ENCODE data around the gene IL17F.

IL17F gene

GRCh38 chr6:52241819-52242218, 2.5 kb downstream of the IL17F start:
- Histone ChIP-seq H3K4me3 (ENCODE audit: low read length) (no peak overlapping the region), H3K4me1 (ENCODE audit: control insufficient read depth, insufficient read depth, low read length) (no peaks in the 10 kb centered on the region), H3K9me3 (replicated peaks; ENCODE audit: low read length) (no peaks in the 10 kb centered on the region), H3K9ac (ENCODE audit: low read depth, low read length) (no peak overlapping the region), H3K27me3 (ENCODE audit: control insufficient read depth, insufficient read depth, low read length) (peaks cover 42% of the 10 kb centered on the region), H3K4me2 (ENCODE audit: low read length) (no peak overlapping the region), H3K36me3 (ENCODE audit: insufficient read depth, low read length) (no peaks in the 10 kb centered on the region)

GRCh38 chr6:52233975-52234823, 10.1 kb downstream of the IL17F start:
- no peak overlapping the region for H3K9ac ChIP-seq (ENCODE audit: low read depth, low read length)
- peak overlapping the region; percentile 27 for H3K4me2 ChIP-seq (ENCODE audit: low read length)
- no peaks in the 10 kb centered on the region for H3K9me3 ChIP-seq (replicated peaks; ENCODE audit: low read length)
- peaks cover 4% of the 10 kb centered on the region for H3K4me1 ChIP-seq (ENCODE audit: control insufficient read depth, insufficient read depth, low read length)
- no peak overlapping the region for H3K4me3 ChIP-seq (ENCODE audit: low read length)
- no peaks in the 10 kb centered on the region for H3K36me3 ChIP-seq (ENCODE audit: insufficient read depth, low read length)
- peaks cover 18% of the 10 kb centered on the region for H3K27me3 ChIP-seq (ENCODE audit: control insufficient read depth, insufficient read depth, low read length)

- no peak overlapping the region for H3K4me3 ChIP-seq (ENCODE audit: low read length)
Observed at GRCh38 chr6:52233005-52233404, 11.3 kb downstream of the IL17F start.

GRCh38 chr6:52231406-52232127, 12.7 kb downstream of the IL17F start:
- Histone ChIP-seq H3K36me3 (ENCODE audit: insufficient read depth, low read length) (no peaks in the 10 kb centered on the region), H3K9me3 (replicated peaks; ENCODE audit: low read length) (no peaks in the 10 kb centered on the region), H3K27me3 (ENCODE audit: control insufficient read depth, insufficient read depth, low read length) (peaks cover 6% of the 10 kb centered on the region)

More at GRCh38 chr6:52233005-52233404, 11.3 kb downstream of the IL17F start:
- peaks cover 11% of the 10 kb centered on the region for H3K27me3 ChIP-seq (ENCODE audit: control insufficient read depth, insufficient read depth, low read length)
- H3K9me3 ChIP-seq (replicated peaks; ENCODE audit: low read length), result no peaks in the 10 kb centered on the region
- H3K36me3 ChIP-seq (ENCODE audit: insufficient read depth, low read length), result no peaks in the 10 kb centered on the region
- H3K9ac ChIP-seq (ENCODE audit: low read depth, low read length), result no peak overlapping the region
- peaks cover 4% of the 10 kb centered on the region for H3K4me1 ChIP-seq (ENCODE audit: control insufficient read depth, insufficient read depth, low read length)
- H3K4me2 ChIP-seq (ENCODE audit: low read length), result no peak overlapping the region

GRCh38 chr6:52230685-52231084, 13.6 kb downstream of the IL17F start:
- Histone ChIP-seq H3K36me3 (ENCODE audit: insufficient read depth, low read length) (no peaks in the 10 kb centered on the region), H3K4me3 (ENCODE audit: low read length) (no peak overlapping the region), H3K9ac (ENCODE audit: low read depth, low read length) (no peak overlapping the region), H3K4me1 (ENCODE audit: control insufficient read depth, insufficient read depth, low read length) (peaks cover 4% of the 10 kb centered on the region), H3K27me3 (ENCODE audit: control insufficient read depth, insufficient read depth, low read length) (no peaks in the 10 kb centered on the region), H3K4me2 (ENCODE audit: low read length) (no peak overlapping the region), H3K9me3 (replicated peaks; ENCODE audit: low read length) (no peaks in the 10 kb centered on the region)

More at GRCh38 chr6:52231406-52232127, 12.7 kb downstream of the IL17F start:
- Histone ChIP-seq H3K4me3 (ENCODE audit: low read length) (no peak overlapping the region), H3K9ac (ENCODE audit: low read depth, low read length) (no peak overlapping the region), H3K4me1 (ENCODE audit: control insufficient read depth, insufficient read depth, low read length) (peaks cover 4% of the 10 kb centered on the region), H3K4me2 (ENCODE audit: low read length) (no peak overlapping the region)

GRCh38 chr6:52227495-52227894, 16.8 kb downstream of the IL17F start:
- Histone ChIP-seq H3K4me2 (ENCODE audit: low read length) (no peak overlapping the region), H3K9ac (ENCODE audit: low read depth, low read length) (no peak overlapping the region), H3K4me3 (ENCODE audit: low read length) (no peak overlapping the region), H3K4me1 (ENCODE audit: control insufficient read depth, insufficient read depth, low read length) (no peaks in the 10 kb centered on the region), H3K27me3 (ENCODE audit: control insufficient read depth, insufficient read depth, low read length) (peaks cover 26% of the 10 kb centered on the region), H3K9me3 (replicated peaks; ENCODE audit: low read length) (no peaks in the 10 kb centered on the region), H3K36me3 (ENCODE audit: insufficient read depth, low read length) (no peaks in the 10 kb centered on the region)

GRCh38 chr6:52221302-52221701, 23.0 kb downstream of the IL17F start:
- Histone ChIP-seq H3K4me2 (ENCODE audit: low read length) (no peak overlapping the region), H3K9ac (ENCODE audit: low read depth, low read length) (no peak overlapping the region), H3K36me3 (ENCODE audit: insufficient read depth, low read length) (no peaks in the 10 kb centered on the region), H3K4me1 (ENCODE audit: control insufficient read depth, insufficient read depth, low read length) (no peaks in the 10 kb centered on the region), H3K9me3 (replicated peaks; ENCODE audit: low read length) (no peaks in the 10 kb centered on the region), H3K4me3 (ENCODE audit: low read length) (no peak overlapping the region), H3K27me3 (ENCODE audit: control insufficient read depth, insufficient read depth, low read length) (peaks cover 38% of the 10 kb centered on the region)

- Histone ChIP-seq H3K4me2 (ENCODE audit: low read length) (no peak overlapping the region), H3K9me3 (replicated peaks; ENCODE audit: low read length) (no peaks in the 10 kb centered on the region), H3K9ac (ENCODE audit: low read depth, low read length) (no peak overlapping the region), H3K4me3 (ENCODE audit: low read length) (no peak overlapping the region), H3K36me3 (ENCODE audit: insufficient read depth, low read length) (no peaks in the 10 kb centered on the region), H3K4me1 (ENCODE audit: control insufficient read depth, insufficient read depth, low read length) (no peaks in the 10 kb centered on the region), H3K27me3 (ENCODE audit: control insufficient read depth, insufficient read depth, low read length) (peaks cover 25% of the 10 kb centered on the region)
Observed at GRCh38 chr6:52217761-52218160, 26.5 kb downstream of the IL17F start.

- Histone ChIP-seq H3K4me1 (ENCODE audit: control insufficient read depth, insufficient read depth, low read length) (no peaks in the 10 kb centered on the region), H3K4me3 (ENCODE audit: low read length) (no peak overlapping the region), H3K27me3 (ENCODE audit: control insufficient read depth, insufficient read depth, low read length) (peaks cover 21% of the 10 kb centered on the region), H3K9me3 (replicated peaks; ENCODE audit: low read length) (no peaks in the 10 kb centered on the region), H3K4me2 (ENCODE audit: low read length) (no peak overlapping the region), H3K36me3 (ENCODE audit: insufficient read depth, low read length) (no peaks in the 10 kb centered on the region), H3K9ac (ENCODE audit: low read depth, low read length) (no peak overlapping the region)
Observed at GRCh38 chr6:52216932-52217575, 27.2 kb downstream of the IL17F start.

- H3K4me1 ChIP-seq (ENCODE audit: control insufficient read depth, insufficient read depth, low read length), result no peaks in the 10 kb centered on the region
- no peak overlapping the region for H3K4me2 ChIP-seq (ENCODE audit: low read length)
- peaks cover 29% of the 10 kb centered on the region for H3K27me3 ChIP-seq (ENCODE audit: control insufficient read depth, insufficient read depth, low read length)
- H3K9me3 ChIP-seq (replicated peaks; ENCODE audit: low read length), result no peaks in the 10 kb centered on the region
- H3K9ac ChIP-seq (ENCODE audit: low read depth, low read length), result no peak overlapping the region
- H3K36me3 ChIP-seq (ENCODE audit: insufficient read depth, low read length), result no peaks in the 10 kb centered on the region
- H3K4me3 ChIP-seq (ENCODE audit: low read length), result no peak overlapping the region
Observed at GRCh38 chr6:52215787-52216186, 28.5 kb downstream of the IL17F start.

GRCh38 chr6:52213127-52213526, 31.2 kb downstream of the IL17F start:
- Histone ChIP-seq H3K27me3 (ENCODE audit: control insufficient read depth, insufficient read depth, low read length) (peaks cover 27% of the 10 kb centered on the region), H3K36me3 (ENCODE audit: insufficient read depth, low read length) (no peaks in the 10 kb centered on the region), H3K9ac (ENCODE audit: low read depth, low read length) (no peak overlapping the region), H3K4me3 (ENCODE audit: low read length) (no peak overlapping the region), H3K4me2 (ENCODE audit: low read length) (no peak overlapping the region), H3K9me3 (replicated peaks; ENCODE audit: low read length) (no peaks in the 10 kb centered on the region), H3K4me1 (ENCODE audit: control insufficient read depth, insufficient read depth, low read length) (no peaks in the 10 kb centered on the region)
